ENCODE measurements around the gene TTF1.

The TTF1 gene, protein sequence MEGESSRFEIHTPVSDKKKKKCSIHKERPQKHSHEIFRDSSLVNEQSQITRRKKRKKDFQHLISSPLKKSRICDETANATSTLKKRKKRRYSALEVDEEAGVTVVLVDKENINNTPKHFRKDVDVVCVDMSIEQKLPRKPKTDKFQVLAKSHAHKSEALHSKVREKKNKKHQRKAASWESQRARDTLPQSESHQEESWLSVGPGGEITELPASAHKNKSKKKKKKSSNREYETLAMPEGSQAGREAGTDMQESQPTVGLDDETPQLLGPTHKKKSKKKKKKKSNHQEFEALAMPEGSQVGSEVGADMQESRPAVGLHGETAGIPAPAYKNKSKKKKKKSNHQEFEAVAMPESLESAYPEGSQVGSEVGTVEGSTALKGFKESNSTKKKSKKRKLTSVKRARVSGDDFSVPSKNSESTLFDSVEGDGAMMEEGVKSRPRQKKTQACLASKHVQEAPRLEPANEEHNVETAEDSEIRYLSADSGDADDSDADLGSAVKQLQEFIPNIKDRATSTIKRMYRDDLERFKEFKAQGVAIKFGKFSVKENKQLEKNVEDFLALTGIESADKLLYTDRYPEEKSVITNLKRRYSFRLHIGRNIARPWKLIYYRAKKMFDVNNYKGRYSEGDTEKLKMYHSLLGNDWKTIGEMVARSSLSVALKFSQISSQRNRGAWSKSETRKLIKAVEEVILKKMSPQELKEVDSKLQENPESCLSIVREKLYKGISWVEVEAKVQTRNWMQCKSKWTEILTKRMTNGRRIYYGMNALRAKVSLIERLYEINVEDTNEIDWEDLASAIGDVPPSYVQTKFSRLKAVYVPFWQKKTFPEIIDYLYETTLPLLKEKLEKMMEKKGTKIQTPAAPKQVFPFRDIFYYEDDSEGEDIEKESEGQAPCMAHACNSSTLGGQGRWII

DNA sequence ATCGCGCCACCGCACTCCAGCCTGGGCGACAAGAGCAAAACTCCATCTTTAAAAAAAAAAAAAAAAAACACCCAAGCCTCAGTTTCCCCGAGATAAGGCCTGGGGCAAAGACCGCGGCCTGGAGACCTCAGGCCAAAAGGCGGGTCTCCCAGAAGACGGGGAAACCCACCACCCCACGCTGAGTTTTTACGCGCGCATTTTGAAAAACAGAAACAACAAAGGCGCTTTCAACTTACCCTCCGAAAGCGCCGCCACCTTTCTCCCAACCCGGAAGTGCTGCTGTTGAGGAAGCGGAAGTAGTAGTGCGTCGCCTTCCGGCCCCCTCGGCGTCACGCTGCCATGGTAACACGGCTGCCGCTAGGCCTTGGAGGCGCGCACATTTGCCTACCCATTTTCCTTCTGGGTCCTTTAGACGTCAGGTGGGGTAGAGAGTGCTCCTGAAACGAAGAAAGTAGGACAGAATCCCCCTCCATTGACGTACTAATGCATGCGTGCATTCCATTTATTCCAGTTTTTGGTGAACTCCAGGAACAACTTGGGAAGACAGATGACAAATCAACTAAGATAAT, at the start of gene TTF1:
TTF1 (minus strand) TSS at position 287 of the 569 bp plus-strand sequence. CDS start 4,019 bp downstream, outside the sequence.
- DNase-seq (ENCODE audit: low spot score), result peak; percentile 87

DNA sequence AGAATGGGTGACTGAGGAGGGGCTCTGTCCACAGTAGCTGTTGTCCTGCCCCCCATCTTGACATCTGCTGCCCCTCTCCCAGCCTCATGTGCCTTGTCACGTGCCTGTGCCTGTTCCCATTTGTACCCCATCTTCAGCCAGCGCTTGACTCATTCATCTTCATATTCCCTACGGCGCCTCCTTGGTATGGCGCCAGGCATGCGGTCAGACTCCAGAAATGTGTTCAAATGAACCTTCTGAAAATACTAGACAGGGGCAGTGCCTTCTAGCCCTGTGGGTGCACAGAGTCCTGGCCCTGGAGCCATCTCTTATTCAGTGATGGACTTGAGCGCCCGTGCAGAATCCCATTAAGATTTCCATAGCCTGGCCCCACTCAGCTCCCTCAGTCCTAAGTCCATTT, 49.6 kb upstream of the TTF1 start:
- no peak for DNase-seq (ENCODE audit: low spot score)

DNA sequence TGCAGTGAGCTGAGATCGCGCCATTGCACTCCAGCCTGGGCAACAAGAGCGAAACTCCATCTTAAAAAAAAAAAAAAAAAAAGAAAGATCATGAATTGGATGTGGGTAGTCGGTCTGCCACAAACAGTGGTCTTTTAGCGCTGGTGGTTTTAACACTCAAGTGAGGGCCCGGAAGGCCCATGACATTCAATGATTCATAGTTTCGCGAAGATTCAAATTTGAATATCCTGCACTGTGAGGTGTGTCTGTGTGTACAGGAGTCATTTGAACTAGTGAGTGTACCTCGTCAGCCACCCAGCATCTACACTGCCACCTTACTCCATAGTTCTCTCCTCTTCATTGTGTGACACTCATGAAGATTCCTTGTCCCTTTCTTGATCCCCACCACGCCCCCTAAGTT, 44.6 kb upstream of the TTF1 start:
- no peak for DNase-seq (ENCODE audit: low spot score)

DNA sequence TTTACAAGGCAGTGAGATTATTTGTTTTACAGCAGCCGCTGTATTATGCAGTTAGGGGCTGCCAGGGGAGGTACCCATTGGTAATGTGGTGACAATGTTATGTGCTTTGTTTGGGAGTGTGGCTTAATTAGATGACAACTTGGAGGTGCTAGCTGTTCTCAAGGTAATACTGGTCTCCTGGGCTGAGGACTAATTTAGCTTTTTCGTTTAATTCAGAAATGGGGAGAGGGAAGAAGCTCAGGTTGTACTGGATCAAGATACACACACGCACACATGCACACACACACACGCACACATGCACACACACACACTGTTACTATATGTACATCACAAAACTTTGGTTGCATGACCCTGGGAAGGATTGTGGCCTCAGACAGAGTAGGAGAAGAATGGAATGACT, 41.3 kb upstream of the TTF1 start:
- DNase-seq (ENCODE audit: low spot score), result no peak

DNA sequence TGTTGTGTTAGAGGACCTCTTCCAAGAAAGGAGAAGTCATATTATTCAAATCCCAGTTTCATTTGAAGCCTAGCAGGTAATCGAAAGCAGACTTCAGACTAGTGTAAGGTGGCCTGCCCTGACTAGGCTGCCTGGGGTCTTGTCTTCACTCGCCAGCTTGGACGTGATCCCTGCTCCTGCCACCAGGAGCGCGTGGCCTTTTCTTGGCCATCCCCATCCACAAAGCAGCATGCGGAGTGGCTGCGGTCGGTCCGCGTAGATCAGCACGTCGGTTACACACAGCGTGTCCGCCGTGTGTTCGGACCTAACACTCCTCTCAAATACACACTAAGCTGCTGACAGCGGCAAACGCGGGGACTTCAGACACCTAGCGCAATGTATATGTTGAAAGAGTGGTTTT, 40.7 kb upstream of the TTF1 start:
- no peak for DNase-seq (ENCODE audit: low spot score)

DNA sequence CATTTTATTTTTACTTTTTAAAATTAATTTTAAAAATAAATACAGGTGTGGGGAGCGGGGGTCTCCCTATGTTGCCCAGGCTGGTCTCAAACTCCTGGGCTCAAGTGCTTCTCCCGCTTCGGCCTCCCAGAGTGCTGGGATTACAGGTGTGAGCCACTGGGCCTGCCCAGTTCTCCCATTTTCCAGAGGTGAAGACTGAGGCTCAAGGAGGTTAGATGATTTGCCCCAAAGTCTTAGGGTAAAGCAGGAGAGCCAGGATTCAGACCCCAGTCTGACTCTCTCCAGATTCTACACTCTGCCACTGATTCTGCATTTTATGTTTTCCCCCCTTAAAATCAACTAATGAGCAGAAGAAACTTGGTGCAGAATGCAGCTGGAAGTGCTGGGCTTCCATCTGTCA, 40.2 kb upstream of the TTF1 start:
- DNase-seq (ENCODE audit: low spot score), result no peak

DNA sequence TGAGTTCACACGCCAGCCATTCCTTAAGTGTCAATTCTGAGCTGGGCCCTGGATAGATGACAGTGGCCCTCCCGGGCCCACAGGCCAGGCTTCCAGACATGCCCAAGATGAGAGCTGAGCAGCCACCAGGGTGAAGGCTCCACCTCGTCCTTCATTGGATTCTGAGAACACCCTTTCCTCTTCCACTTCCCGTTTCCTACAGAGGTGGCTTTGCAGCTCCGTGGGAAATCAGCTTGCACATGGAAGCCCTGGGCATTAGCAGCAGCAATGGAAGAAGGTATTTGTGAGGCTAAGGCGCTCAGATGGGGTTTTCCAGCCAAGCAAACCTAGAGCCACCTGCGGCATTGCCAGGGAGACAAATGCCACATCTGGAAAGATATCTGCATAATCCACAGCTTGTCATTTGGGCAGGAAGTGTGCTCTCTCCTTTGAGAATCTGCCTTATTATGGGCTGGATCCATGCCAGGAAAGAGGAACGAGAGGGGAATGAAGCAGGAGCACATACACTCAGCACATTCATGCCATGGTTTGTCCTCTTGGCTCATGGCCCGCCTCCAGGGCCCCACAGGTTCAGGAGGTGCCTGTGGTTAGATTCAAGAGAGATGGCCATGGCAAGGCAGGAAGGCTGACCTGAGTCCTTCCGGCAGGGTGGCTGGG, 37.4 kb upstream of the TTF1 start:
- DNase-seq (ENCODE audit: low spot score), result no peak

DNA sequence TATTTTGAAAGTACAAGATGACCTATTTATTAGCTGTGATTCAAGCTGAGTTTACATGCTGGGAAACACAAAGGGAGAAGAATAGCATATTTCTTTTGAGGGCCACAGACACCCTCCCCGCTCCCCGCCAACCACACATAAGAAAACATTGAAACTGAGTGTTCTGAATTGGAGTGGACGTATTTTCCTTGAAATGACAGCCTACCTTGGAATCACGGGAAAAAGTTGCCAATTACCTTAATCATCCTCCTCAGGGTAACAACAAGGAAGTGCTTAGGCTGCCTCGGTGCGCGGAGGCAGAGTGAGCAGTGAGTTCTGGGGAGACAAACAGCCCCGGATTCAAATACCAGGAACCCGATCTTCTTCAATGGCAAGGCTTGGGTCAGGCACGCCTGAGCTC, 34.8 kb upstream of the TTF1 start:
- DNase-seq (ENCODE audit: low spot score), result no peak

DNA sequence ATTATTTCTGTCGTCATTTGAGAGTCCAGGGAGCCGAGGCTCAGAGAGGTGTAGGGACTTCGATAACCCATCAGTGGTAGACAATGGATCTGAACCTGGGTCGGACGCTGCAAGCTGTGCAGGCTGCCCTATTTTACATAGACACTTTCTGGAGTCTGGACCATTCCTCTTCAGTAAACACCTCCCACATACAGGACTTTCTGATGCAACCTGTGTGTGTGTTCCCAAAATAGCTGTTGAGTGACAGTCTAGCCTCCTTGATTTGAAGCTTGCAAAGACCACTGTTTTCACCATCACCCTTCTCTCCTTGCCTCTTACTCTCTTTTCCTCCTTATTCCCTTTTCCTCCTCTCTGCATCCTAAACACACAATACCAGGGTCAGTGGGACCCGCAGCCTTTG, 34.1 kb upstream of the TTF1 start:
- no peak for DNase-seq (ENCODE audit: low spot score)

DNA sequence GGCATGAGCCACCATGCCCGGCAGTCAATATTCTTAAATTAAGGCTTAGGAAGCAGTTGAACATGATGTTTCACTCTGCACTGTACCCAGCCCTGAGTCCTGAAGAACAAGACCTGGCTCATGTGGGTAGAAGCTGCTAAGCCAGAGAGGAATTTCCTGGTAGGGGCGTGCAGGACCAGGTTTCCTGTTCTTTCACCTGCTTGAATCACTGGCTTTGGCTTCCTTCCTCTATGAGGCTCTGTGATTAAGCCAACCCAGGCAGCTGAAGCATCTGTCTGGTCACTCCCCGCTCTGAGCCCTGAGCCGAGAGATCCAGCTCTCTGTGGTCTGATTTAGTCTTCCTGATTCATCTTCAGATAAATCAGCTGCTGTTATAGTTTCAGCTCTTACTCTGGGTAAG, 32.5 kb upstream of the TTF1 start:
- no peak for DNase-seq (ENCODE audit: low spot score)

DNA sequence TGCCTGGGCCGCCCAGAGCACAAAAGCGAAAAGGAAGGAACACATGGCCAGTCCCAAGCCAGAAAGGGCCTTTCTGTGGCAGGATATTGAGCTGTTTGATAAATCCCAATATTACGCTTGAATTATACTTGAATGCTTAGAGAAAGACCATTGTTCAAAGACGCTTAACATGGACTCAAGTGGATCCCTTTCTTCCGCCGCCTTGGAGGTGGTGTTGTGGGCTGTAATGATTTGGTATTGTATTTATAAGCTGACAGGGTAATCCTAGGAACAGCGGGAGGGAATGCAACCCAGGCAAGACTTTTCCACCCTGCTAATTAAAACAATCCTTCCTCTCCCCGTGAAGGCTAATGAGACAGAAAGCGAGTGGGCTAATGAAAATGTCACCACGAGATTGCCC, 28.2 kb upstream of the TTF1 start:
- DNase-seq (ENCODE audit: low spot score), result no peak

DNA sequence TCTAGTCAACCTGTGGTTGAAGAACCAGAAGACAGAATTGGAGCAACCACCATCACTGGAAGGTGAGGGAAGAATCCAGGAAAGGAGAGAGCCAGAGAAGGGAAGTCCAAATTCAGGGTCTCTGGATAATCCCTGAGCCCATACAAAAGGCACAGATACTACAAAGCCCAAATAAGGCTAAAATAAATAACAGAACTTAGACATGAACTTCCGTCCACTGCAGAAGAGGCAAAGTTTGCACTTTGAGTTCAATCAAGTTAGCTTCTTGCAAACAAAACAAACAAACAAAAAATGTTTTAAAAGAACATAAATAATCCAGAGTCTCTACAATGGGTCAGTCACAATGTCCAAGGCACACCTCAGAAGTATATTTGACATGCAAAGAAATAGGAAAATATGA, 24.4 kb upstream of the TTF1 start:
- no peak for DNase-seq (ENCODE audit: low spot score)

DNA sequence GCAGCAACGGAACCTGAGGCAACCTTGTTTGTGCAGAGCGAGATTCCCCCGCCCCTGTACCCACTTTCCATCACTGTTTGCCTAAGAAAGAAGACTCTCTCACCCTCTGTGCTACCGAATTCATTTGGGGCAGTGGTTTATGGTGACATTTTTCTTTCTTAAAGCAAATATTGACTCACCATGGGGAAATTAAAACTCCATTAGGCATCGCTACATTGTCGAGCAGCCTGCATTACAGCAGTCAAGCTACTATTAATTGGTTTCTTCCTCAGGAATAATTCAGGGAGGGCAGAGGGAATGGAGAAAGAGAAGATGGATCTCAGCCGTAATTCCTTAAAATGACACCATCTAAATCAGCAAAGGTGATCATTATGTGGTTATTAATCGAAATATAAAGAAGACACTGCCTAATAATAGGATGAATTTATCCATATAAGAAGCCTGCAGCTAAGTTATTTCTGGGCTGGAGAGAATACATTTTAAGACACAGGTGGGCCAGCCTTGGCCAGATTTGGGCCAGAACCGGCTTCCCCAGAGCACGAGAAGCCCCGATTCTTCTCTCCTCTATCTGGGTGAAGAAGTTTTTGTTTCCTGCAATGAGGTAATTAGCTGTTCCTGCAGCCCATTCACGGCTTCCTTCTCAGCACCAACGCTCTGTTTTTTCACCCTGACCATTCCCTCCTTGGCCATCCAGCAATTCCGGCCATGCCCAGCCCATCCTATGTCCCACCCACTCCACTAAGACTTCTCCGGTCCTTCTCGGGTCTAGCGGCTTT, 20.2 kb upstream of the TTF1 start:
- no peak for DNase-seq (ENCODE audit: low spot score)

DNA sequence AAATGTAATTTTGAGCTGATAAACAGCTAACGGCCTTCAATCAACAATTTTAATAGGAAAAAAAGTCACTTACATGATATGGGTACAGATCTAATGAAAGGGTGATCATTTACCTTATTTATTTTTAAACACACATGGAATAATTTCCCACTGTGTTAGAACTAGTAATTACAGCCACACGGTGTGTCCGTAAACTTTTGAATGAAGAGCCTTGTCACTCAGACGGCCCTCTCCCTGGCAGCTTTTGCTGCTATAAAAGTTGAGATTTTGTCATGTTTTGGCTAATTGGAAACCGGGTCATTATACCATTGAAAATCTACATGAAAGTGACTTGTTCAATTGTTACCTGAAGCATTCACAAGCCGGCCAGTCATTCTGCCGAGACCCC, 19.0 kb upstream of the TTF1 start:
- DNase-seq (ENCODE audit: low spot score), result no peak

DNA sequence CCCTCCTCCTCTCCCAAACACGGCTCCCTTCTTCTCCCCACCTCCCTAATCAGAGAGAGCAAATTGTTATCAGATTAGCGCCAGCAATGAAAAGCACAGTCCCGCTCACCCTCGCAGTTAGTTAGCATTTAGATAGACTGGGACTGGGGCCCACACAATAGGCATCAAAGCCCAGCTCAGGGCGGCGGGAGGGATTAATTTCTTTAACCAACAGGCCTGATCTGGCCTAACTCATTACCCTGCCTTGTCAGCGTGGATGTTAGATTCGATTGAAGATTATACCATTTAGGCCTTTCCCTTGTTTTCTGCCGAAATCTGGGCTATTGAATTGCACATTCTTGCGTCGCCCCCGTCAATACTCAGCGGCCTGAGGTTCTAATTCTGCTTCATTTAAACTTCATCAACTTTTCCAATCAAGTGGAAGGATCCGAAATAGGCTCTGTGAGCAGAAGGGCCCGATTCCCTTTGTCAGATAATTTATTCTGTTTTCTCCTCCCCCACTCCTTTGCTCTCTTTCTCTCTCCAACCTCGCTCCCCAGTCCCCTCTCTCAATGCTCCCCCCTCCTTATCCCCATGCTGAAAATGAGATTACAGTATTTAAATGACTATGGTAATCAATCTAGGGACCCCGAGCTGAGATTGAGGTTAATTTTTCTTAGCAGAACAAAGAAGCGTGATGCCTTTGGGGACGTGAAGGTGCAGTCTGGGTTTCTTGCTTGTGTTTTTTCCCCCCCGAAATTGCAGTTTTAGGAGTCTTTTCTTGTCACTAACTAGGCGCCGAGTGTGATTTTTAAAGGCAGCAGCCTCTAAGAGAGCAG, 18.4 kb upstream of the TTF1 start:
- no peak for DNase-seq (ENCODE audit: low spot score)

DNA sequence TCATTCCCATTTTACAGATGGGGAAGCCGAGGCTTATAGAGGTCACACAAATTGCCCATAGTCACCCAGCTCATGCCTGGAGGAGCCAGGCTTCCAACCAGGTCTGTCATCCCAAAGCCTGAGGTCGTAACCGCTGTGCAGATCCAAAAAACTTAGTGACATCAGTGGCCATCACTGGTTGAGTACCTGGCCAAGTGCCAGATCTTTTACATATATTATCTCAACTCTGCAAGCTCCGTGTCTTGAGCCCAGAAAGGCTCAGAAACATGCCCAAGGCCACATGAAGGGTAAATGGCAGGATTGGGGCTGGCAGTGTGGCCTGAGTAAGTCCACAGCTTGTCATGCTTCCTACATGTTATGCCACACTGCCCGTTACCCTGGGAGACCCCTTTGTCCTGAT, 16.9 kb upstream of the TTF1 start:
- no peak for DNase-seq (ENCODE audit: low spot score)

DNA sequence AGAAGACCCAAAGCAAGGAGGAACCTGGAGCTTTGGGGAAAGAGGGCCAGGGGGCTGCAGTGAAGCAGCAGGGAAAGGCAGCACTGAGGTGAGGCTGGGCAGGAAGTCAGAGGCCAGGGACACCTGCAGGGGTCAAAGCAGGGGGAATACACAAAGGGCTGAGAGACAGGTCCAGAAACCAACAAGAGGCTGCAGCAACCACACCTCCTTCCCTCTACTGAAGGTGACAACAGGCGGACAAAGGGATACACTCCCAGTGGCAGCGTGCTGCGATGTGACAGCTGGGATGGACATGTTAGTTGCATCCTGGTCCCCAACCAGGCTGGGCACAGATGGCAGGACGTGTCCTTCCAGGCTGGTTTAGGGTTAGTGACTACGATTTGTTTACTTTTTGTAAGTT, 15.9 kb upstream of the TTF1 start:
- no peak for DNase-seq (ENCODE audit: low spot score)

DNA sequence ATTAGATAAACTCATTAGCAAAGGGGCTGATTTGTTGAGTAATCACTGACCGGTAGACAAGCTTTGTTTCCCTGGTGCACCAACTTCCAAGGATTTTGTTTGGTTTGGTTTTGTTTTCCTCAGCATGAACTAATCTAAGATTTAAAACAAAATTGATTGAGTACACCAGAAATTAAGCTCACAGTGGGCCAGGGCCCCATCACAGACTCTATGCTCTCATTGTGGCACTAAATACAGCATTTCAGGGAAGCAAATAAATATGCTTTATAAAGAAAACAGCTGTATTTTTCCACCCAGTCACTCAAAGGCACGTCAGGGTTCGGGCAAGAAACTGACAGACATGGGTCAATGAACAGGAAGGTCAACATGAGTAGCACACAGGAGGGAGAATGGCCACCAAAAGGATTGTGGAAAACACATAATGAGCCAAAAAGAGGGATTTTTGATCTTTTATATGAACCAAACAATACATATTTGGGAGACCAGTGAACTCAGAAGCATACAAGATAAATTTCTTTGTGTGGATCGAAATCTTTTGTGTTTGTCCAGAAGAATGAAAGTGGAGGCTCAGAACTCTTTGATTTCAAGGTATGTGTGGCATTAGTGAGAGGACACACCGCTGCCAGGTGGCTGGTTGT, 12.2 kb upstream of the TTF1 start:
- no peak for DNase-seq (ENCODE audit: low spot score)

DNA sequence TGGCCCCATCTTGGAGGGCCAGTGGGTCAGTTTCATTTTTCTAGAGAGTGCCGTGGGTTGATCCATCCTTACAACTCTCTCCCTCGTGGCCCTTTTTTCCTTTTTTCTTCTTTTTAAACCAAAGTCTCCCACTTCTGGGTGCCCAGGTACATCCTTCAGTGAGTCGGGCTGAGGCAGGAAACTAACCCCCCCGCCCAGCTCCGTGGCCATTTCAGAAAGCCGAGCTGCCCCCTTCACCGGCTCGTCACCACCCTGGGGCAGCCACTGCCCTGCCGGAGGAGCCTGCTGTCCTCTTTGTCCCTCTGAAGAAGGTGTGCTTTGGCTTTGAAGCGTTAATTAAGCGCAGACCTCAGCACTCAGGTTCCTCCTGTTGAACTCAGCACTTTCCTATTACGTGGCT, 8.5 kb upstream of the TTF1 start:
- DNase-seq (ENCODE audit: low spot score), result no peak

DNA sequence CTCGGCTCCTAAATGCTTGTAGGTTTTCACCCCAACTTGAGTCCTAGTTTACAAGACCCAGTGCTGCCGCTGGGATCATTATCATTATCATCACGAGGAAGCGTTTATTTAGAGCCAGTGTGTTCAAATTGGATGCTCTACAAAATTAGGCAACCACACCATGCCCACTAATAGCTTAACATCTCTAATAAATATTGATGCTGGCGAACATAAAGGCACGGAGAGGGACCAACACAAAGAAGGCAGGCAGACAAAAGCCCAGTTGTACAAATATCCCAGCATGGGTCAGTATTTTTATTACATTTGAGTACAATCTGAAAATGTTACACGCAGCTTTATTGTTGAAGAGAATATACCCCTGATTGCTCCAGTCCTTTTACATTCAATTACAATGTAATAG, 8.1 kb upstream of the TTF1 start:
- DNase-seq (ENCODE audit: low spot score), result no peak
